AG04449 (cell line): ENCODE results near the gene ZRSR2.
"Not testable (repeated sequence)": the region's sequence is repeated elsewhere in the genome, so short reads cannot be mapped to it uniquely, and the experiment has no call there.

Source experiments
- CTCF ChIA-PET: fragments of 350-600 bp; formaldehyde crosslinking; extraction: SDS; loops from one replicate; lab custom pipeline; 2021; ENCODE audit warnings: antibody characterized with exemption; lab: Yijun Ruan, JAX
- POLR2A ChIA-PET: fragments of 400-600, 350-600 bp; formaldehyde crosslinking; extraction: SDS; loops from one replicate; lab custom pipeline; 2020; ENCODE audit warnings: antibody characterized with exemption, inconsistent platforms; lab: Yijun Ruan, JAX
- DNase-seq: peaks from one replicate; pipeline ENCODE4 v3.0.0-alpha.2; 2010; ENCODE audit warnings: low read depth, low spot score
- H3K4me3 ChIP-seq: 2 replicates; pipeline ENCODE4 v1.5.1; 2011; ENCODE audit warnings: low read depth, mild to moderate bottlenecking, control low read depth, low read length
- TF ChIP-seq, protein P1 (sequence below): IDR thresholded peaks from one replicate; pipeline ENCODE4 v1.5.1; 2011; ENCODE audit warnings: mild to moderate bottlenecking, moderate library complexity, low read length, control low read depth, inconsistent platforms; ENCODE audit not compliant: insufficient read depth; ENCODE audit errors: missing control alignments

Gene ZRSR2, protein sequence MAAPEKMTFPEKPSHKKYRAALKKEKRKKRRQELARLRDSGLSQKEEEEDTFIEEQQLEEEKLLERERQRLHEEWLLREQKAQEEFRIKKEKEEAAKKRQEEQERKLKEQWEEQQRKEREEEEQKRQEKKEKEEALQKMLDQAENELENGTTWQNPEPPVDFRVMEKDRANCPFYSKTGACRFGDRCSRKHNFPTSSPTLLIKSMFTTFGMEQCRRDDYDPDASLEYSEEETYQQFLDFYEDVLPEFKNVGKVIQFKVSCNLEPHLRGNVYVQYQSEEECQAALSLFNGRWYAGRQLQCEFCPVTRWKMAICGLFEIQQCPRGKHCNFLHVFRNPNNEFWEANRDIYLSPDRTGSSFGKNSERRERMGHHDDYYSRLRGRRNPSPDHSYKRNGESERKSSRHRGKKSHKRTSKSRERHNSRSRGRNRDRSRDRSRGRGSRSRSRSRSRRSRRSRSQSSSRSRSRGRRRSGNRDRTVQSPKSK

DNA sequence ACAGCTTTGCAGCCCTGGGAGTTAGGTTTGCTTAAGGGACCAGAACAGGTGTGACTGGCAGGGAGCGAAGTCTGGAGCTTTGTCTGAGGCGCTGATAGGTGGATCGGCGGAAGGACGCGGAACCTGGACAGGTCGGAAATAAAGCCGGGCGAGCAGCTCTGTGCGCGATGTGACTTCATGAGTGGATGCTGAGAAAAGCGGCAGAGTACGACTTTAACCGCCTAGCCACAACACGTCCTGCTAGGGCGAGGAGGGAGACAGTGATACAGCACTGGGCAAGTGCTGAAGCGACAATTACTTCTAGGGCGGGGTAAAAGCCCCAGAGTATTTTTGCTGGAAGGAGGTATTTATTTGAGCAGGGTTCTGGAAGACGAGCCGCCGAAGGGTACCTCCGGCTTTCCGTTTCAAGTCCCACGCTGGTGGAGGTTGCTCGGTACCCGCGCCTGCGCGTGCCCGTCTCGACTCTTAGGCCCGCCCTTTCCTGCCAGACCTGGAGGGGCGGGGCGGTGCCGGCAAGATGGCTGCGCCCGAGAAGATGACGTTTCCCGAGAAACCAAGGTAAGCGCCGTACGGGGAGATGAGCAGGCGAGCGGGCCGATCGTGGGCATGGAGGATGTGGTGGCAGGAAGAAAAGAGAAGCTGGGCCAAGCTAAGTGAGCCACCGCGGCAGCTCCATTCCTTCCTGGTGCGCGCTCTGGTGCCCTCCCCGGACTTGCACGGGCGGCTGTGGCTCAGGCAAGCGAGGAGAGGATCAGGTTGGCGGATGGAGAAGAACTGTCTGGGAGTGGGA is at the start of gene ZRSR2:
TSS of gene ZRSR2 (plus strand) at position 506 of the 790 bp plus-strand sequence. CDS start at position 518, 12 bp downstream.
- ChIA-PET POLR2A (no interaction called here), CTCF (no interaction called here)
- no peak for DNase-seq
- TF ChIP-seq, protein P1, sequence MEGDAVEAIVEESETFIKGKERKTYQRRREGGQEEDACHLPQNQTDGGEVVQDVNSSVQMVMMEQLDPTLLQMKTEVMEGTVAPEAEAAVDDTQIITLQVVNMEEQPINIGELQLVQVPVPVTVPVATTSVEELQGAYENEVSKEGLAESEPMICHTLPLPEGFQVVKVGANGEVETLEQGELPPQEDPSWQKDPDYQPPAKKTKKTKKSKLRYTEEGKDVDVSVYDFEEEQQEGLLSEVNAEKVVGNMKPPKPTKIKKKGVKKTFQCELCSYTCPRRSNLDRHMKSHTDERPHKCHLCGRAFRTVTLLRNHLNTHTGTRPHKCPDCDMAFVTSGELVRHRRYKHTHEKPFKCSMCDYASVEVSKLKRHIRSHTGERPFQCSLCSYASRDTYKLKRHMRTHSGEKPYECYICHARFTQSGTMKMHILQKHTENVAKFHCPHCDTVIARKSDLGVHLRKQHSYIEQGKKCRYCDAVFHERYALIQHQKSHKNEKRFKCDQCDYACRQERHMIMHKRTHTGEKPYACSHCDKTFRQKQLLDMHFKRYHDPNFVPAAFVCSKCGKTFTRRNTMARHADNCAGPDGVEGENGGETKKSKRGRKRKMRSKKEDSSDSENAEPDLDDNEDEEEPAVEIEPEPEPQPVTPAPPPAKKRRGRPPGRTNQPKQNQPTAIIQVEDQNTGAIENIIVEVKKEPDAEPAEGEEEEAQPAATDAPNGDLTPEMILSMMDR = no peak
- peak within 1 kb of the TSS; percentile 76 for H3K4me3 ChIP-seq

DNA sequence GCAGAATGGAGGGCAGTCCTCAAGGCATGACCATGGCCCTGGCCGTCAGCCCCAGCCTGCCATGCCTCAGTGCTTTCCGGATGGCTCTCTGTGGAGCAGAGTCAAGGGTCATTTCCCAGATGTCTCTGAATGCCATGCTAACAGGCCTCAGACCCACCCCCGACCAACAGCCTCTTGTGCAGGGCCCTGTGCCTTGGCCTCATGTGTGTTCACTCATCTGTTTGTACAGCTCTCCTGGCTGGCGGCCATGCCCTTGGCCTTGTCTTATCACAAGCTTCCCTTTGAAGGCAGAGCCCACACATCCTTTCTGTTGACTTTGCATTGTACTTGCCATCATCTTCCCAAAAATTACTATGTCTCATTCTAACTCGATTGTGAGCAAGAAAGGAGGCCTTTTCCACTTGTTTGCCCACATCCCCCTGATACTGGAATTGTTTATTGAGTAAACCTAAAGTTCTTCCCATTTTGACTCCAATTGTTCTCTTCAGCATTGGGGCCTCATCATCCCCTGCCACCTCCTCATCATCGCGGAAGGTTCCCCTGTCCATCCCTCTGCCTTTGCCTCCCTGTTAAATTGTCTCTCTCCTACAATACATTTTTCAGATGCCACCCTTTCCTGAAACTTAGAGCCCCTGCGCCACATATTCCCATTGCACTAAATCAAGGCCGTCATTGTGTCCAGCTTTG is 46.0 kb upstream of the ZRSR2 start:
- ChIA-PET CTCF (no interaction called here), POLR2A (no interaction called here)
- TF ChIP-seq, protein P1 = no peak
- H3K4me3 ChIP-seq = no peak overlapping the region
- DNase-seq = no peak

DNA sequence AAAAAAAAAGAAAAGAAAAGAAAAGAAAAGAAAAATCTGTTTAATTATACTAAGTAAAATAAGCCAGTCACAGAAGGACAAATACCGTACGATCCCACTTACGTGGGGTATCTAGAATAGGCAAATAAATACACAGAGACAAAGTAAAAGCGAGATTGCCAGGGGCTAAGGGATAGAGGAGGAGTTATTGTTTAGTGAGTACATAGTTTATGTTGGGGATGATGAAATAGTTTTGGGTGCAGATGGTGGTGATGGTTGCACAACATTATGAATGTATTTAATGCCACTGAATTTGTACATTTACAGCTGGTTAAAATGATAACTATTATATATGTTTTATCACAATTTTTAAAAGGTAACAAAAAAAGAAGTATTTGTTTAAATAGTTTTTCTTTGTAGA is 45.1 kb upstream of the ZRSR2 start:
- CTCF ChIA-PET = no interaction called here
- POLR2A ChIA-PET = no interaction called here
- TF ChIP-seq, protein P1 = no peak
- no peak for DNase-seq
- no peak overlapping the region for H3K4me3 ChIP-seq

DNA sequence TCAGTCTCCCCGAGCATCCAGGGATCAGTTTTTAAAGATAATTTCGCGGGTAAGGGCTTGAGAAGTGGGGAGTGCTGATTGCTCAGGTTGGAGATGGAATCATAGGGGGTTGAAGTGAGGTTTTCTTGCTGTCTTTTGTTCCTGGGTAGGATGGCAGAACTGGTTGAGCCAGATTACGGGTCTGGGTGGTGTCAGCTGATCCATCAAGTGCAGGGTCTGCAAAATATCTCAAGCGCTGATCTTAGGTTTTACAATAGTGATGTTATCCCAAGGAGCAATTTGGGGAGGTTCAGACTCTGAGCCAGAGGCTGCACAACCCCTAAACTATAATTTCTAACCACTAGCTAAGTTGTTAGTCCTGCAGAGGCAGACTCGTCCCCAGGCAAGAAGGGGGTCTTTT is 43.6 kb upstream of the ZRSR2 start:
- POLR2A ChIA-PET, H3K4me3 ChIP-seq, DNase-seq, CTCF ChIA-PET: not testable (repeated sequence)

DNA sequence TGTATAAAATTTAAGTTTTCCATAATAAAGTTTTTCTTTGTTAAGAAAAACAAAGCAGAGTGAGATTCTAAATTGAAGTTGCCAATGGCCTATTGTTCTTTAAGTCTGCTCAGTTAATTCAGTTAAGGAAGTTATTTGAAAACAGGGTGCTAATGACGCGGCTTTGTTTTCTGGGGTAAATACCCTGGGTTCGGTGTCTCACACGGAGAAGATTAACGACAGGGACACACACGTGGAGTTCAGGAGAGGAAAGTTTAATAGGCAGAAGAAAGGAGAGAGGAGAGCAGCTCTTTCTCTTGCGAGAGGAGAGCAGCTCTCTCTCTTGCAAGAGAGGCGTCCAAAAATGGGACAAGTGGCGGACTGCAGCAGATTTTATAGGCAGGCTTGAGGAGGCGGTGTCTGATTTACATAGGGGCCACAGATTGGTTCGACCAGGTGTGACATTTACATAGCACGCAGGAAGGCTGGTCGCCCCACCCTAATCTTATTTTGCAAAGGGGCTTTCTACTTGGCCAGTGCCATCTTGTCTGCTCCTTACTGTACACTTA is 42.6 kb upstream of the ZRSR2 start:
- POLR2A ChIA-PET = no interaction called here
- CTCF ChIA-PET = interaction anchor here (1.5 kb wide), 1 partner anchor 14 kb away, joined by 4 read pairs; no protein-coding TSS in a partner anchor
- no peak for DNase-seq
- TF ChIP-seq, protein P1 = no peak
- no peak overlapping the region for H3K4me3 ChIP-seq

DNA sequence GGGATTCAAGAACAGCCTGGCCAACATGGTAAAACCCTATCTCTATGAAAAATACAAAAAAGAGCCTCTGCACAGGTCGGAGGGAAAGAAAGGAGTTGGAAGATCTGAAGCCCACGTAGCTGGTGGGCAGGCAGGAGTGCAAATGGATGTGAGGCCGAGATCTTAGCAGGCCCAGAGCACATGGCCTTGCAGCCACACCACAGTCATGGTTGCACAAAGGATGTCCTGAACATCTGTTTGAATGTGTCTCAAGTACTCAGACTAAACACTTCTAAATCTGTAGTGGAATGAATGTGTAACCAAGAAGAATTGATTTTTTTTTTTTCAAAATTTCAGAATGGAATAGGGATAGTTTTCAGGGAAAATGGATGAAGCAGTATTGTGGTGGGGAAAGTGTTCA is 41.4 kb upstream of the ZRSR2 start:
- TF ChIP-seq, protein P1 = no peak
- POLR2A ChIA-PET = no interaction called here
- CTCF ChIA-PET = interaction anchor here (1.5 kb wide), 1 partner anchor 13 kb away, joined by 4 read pairs; no protein-coding TSS in a partner anchor
- no peak for DNase-seq
- H3K4me3 ChIP-seq = no peak overlapping the region
